GM18861 (cell line): ENCODE measurements around the gene INHBB.

Experiments
- ATAC-seq: cut with Tn5 transposase; IDR thresholded peaks from one replicate; pipeline ENCODE4 v1.9.1; 2021; ENCODE audit not compliant: unreplicated experiment

The INHBB gene

DNA sequence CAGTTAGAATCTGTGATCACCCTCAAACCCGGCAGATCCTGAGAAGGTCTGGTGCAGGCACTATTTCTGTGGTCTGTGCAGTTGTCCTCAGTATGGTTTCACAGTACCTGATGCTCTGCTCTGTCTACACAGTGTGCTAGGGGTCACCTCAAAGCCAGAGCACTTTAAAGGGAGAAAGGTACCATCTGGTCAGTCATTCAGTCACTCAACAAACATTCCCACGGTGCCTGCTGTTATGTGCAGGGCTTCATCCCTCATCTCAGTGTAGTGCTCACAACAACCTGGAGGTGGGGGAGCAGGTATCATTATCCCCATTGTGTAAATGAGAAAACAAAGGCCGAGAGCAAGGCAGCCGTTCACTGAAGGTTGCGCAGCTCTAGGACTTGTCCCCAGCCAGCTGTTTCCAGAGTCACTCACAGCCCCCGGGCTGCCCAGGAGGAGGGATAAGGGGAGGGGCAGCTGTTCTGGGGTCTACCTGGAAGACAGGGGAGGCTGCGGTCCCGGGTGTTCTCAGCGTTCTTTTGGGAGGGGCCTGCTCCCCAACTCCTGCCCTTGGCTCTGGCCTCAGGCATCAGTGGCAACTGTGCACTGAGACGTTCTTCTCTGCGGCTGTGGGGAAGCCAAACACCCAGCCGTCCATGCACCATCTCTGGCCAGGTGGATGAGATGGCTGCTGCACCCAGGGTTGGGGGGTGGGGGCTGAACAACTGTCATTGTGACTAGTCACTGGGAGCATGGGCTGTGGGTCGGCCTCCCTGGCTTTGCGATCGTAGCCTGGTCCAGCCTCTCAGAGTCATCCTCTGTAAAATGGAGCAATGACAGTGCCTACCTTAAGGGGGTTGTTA is 9.2 kb downstream of the INHBB start:
- ATAC-seq, result no peak

DNA sequence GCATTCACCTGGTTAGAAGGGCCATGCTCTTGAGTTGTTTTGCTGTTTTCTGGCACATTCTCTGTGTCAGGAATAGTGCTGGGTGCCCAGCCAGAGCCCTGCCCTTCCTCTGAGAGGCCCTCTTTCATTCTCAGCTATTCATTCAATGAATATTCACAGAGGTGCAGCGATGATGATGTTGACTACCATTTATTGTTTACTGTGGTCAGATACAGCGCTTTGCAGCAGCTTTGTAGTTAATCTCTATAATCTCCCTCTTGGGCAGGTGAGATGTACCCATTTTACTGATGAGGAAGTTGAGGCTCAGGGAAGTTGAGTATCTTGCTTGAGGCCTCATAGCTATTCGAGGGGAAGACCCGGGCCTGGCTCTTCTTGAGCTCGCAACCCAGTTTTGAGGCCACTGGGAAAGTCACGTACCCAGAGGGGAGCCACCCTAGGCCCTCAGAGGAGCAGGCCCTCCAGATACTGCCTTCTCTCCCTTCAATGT is 9.9 kb downstream of the INHBB start:
- ATAC-seq, result no peak

DNA sequence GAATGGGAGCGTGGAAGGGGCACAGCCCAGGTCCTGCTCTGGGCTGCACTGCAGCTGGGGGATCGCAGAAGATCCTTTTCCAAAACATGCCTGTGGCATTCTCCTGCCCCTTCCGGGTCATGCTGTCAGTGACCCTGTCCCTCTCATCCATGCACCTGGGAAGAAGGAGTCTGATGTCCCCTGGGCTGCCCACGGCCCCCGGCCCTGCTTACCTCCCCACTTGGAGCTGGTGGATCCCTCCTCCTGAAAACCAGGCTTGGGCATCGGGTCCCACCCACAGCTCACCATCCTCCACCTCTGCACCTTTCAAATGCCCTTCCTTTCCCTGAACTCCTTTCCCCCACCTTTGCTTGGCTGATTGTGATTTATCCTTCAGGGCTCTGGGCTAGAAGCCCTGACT is 11.8 kb downstream of the INHBB start:
- ATAC-seq, result no peak

DNA sequence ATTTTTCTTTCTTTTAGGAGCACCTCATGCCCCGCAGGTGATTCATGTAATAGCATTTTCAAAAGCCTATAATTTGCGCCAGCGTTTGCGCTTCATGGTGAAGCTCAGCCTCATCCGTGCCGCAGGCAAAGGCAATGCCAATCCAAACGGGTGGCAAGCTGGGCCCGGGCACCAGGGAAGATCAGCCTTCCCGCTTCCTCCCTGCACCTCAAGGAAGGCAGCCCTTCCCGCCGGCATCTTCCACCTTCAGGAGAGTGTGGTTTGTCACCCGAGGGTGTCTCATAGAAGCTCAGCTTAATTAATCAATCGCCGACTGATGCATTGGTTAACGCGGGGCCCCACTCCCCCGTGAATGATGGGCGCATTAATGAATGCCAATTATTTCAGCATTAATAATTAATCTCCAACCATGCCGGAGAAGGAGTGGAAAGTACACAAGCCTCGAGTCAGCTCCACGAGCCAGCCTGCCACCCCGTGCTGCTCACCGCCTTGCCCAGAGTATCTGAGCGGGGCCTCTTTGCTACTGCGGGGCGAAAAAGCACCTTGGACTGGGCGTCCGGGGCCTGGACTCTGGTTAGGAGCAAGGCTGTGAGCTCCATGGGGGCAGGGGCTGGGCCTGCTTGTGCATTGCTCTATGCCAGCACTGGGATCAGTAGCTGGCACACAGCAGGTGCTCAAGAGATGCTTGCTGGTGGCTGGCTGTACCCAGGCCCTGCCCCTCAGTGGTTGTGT is 13.0 kb downstream of the INHBB start:
- no peak for ATAC-seq

DNA sequence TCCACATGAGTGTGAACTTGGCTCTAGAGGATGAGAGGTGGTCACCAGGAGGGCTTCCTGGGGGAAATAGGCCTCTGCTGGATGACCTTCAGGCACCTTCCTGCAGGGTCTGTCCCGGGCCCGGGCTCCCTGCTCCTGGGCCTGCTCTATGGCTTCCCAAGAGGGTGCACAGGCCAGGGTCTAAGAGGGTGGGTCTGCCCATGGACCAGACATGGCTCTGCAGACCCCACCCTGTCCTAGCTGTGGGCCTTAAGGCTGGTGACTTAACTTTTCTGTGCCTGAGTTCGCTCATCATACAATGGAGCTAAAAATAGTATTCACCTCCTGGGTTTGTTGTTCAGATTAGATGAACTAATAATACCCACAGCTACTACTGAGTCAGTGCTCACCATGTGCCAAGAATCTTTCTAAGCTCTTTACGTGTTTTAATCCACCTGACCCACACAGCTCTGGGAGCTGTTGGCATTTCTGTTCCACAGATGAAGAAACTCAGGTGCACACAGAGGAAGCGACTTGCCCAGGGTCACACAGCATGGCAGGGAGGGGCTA is 14.4 kb downstream of the INHBB start:
- no peak for ATAC-seq

DNA sequence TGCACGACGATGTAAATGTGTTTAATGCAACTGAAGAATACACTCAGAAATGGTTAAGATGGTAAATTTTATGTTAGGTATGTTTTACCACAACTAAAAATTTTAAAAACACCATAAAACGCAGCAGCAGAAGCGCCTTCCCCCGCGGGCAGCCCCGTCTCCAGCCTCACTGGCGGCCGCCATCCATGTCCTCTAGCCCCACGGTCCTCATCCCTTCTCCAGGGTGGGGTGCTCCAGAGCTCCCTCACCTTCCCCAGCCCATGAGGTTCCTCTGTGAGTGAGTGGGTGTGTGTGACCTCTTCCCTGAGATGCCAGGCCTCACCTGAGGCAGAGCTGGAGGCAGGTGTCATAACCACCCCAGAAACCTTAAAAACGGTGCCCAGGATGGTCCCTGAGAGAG is 17.0 kb downstream of the INHBB start:
- no peak for ATAC-seq

DNA sequence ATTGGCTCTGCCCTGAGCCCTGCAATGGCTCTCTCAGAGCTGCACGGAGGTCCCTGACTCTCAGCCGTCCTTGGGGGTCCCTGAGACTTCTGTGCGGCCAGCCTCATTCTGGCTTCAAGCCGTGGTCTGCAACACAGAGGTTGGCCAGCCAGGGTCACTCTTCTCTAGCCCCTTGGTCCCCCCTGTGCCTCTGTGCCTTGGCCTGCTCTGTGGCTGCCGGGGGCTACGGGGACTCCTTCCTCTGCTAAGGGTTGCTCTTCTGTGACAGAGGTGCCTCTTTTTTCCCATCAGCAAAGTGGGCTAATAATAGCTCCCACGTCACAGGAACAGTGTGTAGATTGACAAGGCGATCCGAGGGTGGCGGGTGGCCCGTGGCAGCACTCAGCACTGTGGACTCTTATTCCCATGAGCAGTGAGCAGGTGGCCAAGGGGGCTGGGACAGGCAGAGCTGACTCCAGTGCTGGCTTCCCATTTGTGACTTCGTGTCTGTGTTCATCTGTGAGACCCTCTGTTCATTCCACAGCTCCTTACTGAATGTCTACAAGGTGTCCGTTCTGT is 19.4 kb downstream of the INHBB start:
- no peak for ATAC-seq

DNA sequence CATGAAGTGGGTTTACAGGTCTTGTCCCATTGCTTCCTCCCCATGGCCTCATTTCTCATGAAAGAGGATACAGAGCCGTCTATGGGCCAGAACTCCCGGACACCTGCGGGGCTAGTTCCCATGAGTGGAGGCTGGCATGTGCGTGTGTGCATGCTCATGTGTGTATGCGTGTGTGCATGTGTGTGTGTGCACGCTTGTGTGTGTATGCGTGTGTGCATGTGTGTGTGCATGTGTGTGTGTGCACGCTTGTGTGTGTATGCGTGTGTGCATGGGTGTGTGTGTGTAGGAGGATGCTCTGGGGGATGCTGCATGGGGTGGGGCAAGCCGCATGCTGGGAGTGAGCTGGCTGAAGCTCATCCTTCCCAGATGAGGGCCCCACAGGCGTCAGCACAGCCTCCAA is 20.8 kb downstream of the INHBB start:
- no peak for ATAC-seq

DNA sequence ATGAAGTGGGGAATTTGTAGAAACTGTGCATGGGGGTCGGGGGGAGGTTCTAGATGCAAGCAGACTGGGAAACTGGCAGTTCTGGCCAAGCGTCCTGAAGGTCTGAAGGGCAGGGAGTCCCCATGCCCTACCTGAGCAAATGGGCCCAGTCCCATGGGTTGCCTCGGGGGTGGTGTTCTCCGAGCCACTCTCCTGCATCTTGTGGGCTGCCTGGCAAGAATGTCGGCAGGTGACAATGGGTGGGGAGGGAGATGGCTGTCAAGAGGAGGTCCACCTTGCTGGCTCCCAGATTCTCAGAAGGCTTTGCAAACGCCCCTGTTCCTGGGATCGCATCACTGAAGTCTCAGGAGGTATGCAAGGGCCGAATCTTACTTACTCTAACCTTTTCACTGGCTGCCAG is 21.3 kb downstream of the INHBB start:
- no peak for ATAC-seq

DNA sequence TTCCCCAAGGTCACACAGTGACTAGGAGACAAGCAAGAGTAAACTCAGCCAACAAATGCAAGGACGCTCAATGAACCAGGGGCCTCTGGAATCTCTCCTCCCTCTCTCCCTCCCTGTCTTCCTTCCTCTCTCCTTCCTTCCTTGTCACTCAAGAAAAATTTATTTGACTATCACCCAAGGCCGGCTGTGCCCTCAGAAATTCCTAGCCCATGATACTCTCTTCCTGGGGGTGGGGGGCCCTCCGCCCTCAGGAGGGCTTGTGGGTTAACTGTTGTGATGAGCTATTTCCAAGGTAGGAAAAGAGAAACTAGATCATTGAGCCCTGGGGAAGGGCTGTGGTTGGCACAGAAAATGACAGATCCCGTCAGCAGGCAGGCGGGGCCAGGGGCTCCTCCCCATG is 21.7 kb downstream of the INHBB start:
- ATAC-seq, result no peak

DNA sequence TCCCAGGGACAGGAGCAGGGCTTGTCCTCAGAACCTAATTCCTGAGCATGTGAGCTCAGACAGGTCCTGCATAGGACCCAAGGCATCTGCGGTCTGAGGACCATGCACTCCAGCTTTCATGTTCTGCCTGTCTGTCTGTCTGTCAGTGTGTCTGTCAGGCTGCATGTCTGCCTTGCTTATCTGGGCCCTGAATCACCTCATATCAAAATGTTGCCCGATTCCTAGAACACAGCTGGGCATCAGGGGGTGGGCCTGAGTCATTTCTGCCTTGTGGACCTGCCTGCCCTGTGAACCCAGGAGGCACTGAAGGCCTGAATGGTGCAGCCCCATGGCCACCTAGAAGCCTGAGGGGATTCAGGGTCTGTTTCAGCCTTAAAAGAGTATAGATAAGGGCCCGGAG is 22.1 kb downstream of the INHBB start:
- ATAC-seq, result no peak

DNA sequence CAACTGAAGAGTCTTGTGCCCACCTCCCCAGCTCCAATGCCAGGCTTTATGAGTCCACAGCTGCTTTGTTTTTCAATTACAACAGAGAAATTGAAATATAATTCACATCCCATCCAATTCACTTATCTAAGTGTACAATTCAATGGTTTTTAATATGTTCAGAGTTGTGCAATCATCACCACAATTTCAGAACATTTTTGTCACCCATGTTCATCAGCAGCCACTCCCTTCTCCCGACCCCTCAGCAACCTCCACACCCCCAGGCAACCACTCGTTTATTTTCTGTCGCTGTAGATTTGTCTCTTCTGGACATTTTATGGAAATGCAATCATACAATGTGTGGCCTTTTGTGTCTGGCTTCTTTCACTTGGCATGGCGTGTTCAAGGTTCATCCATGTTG is 23.3 kb downstream of the INHBB start:
- no peak for ATAC-seq

DNA sequence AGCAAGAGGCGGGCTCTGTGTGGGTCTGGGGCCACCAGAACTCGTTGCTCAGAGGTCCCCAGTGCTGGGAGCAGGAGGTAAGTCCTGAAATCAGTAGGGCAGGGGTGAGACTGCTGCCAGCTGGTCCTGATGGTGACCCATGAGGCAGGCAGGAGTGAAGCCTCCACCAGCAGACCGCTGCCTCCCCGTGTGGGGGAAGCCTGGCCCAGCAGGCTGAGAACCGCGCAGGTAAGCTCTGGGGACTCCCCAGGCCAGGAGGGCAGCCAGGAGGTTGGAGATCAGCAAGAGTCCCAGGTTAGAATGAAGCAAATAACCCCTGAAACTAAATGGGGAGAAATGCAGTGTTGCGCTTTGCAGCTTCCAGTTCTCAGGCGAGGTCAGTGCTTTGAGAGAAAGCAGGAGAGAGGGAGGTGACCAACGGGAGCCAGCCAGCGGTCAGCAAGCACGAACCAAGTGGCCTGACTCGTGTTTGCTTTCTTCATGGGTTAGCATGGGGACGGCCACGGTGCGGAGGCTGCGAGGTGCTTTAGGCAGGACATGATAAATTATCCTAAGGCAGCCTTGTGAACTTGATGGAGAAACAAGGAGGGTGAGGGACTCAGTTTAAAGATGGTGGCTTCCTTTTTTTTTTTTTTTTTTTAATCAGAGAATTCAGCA is 26.2 kb downstream of the INHBB start:
- ATAC-seq, result no peak

DNA sequence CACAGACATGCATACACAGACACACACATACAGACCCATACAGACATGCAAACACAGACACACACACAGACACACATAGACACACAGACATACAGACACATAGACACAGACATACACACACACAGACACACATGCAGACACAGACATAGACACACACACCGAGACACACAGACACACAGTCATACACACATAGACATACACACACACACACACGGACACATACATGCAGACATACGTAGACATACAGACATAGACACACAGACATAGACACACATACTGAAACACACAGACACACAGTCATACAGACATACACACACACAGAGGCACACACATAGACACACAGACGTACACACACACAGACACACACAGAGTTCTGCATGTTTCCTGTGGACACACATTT is 26.9 kb downstream of the INHBB start:
- no peak for ATAC-seq

DNA sequence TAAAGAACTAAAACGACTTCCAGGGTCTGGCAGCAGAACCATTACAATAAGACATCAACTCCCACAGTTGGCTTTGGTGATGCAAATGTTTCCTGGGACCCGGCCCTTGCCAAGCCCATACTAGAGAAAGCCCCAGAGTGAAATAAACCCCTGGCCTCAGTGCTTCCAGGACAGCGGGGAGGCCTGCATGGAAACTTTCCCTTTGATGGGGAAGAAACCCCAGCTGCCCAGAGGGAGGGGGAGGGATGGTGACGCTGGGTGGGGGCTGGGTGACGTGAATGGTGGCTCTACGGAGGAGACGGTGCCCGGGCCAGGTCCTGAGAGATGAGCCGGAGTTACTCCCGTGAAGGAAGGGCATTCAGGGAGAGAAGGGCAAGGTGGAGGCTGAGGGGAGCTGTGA is 27.5 kb downstream of the INHBB start:
- no peak for ATAC-seq

DNA sequence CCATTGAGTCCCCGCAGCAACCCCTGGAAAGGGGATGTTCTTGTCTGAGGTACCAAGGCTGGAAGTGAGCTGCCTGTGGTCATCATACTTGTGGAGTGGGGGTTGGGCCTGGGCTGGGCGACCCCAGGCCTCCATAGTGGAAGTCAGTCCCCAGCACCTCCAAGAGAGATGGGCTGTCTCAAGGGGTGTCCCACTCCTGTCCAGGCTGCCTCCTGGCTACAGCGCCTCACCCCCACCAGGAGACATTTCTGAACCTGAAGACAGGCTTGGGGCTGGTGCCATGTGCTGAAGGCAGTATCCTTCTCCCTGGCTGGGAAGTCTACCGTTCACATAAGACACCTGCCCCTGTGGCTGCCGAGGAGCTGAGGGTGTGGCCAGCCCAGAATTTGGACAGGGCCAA is 28.9 kb downstream of the INHBB start:
- no peak for ATAC-seq

DNA sequence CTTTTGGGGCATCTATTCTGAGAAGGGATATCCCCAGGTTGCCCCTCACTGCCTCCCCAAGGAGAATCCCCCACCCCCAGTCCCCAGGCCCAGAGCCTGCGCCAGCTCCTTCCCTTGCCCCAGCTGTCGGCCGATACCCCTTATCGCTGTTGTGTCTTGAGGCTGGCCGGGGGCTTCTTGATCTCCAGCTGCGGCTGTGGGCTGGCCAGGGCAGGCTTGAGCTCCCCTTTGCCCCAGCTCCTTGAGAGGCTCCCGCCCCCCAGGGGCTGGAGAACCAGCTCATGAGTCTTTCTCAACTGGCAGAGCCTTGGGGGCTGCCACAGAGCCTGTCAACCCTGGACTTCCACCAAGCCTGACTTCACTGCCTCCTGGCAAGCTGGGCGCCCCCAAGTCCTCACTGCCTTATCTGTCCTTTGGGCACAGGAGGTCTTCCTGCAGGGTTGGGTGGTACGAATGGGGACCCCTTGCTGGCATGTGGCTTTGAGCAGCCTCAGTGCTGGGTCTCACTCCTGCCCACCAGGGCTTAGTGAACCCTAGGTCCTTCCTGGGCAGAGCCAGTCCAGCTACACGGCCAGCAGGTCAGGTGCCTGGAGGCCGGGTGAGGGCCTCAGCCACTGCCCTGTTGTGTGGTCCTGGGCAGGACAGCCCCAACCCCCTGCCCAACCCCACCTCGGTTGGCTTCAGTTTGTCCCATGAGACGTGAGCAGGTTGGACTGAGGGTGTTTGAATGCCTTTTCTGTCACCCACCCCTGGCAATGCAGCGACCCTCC is 29.5 kb downstream of the INHBB start:
- ATAC-seq, result no peak

DNA sequence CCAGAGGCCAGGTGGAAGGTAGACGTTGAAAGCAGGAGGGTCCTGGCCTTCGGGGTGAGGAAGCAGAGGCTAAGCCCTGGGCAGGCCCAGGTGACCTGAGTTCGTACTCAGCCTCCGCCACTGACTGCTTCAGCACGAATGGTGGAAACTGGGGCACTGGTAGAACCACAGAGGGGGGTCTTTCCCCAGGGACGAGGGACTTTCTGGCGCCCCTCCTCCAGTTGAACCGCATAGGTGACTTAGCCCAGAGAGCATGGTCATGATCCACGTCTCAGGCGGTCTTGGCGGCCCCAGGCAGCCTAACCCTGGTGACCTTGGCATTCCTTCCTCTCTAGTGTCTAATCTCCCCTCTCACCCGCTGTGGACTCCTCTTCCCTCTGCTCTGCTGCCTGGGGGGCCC is 30.2 kb downstream of the INHBB start:
- ATAC-seq, result no peak

DNA sequence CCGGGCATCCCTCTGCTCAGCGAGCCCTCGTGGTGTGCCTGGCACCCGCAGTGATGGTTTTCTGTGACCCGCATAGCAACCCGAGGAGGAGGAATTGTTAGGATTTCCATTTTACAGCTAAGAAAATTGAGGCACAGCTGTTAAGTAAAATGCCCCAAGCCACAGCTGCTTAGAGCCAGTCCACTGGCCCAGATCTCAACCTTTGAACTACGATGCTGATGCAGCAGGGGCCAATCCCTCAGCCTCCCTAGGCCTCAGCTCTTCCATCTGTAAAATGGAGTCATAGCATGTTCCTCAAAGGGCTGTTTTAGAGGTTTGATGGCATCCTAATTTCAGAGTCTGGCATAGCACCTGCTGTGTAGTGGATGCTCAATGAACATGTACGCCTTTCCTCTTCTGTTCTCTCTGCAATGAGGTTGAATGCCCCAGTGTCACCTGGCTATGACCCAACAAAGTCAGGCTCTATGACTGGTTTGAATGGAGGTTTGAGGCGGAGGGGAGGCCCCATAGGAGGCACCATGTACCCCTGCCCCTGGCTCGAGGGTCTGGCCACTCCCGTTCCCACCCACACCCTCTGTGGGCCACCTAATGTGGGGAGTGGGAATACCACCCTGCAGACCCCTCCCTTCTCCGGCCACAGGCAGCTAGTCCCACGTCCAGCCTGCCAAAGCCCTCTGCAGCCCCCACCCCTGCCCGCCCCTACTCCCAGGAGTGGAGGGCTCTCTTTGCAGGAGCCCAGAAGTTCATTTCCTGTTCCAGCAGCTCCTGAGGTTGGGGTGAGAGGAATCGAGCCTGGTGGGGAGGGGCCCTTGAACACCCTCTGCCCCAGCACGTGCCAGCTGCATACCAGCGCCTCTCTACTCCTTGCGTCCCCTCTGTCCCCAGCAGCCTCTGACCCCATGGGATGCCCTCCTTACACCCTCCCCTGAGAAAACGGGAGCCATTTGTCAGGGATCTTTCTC is 31.0 kb downstream of the INHBB start:
- ATAC-seq, result no peak
